IMR-90 (cell line): ENCODE results near the gene CDC42BPA. TPM values are rescaled to one million over a fixed set of nuclear protein-coding genes. Genes with fewer than 3 reads are reported as not detected.

Experiments used
- ATAC-seq: fragments of 200-7000 bp; cut with Tn5 transposase; 2 replicates; pipeline ENCODE4 v1.9.1; 2020; ENCODE audit warnings: low read depth, mild to moderate bottlenecking, moderate library complexity
- BruUV-seq: library from RNA; stranded (reverse); fragments of 400-500 nt; replicated peaks from 2 replicates; lab custom pipeline; 2021; lab: Mats Ljungman, UMichigan
- CTCF ChIA-PET: fragments of 300-600 bp; formaldehyde crosslinking; extraction: SDS; loops from one replicate; lab custom pipeline; 2021; ENCODE audit warnings: antibody characterized with exemption; lab: Yijun Ruan, JAX
- POLR2A ChIA-PET: fragments of 300-600 bp; sonication (Branson Sonifier 250); formaldehyde crosslinking; loops from one replicate; lab custom pipeline; 2022; ENCODE audit warnings: antibody characterized with exemption; ENCODE audit not compliant: unreplicated experiment; lab: Charles Lee
- DNase-seq: peaks from one replicate; pipeline ENCODE4 v3.0.0; 2013
- H2AFZ ChIP-seq: replicated peaks from 2 replicates; pipeline ENCODE3; 2013; ENCODE audit warnings: low read length, mild to moderate bottlenecking; ENCODE audit not compliant: poor library complexity
- H2AK5ac ChIP-seq: 2 replicates; pipeline ENCODE4 v1.6.1; 2013; ENCODE audit warnings: low read depth, low read length, inconsistent platforms
- H2AK9ac ChIP-seq: replicated peaks from 2 replicates; pipeline ENCODE3; 2013; ENCODE audit warnings: mild to moderate bottlenecking, low read depth, low read length, moderate library complexity; ENCODE audit not compliant: poor library complexity
- H2BK120ac ChIP-seq: 2 replicates; pipeline ENCODE4 v1.6.1; 2013; ENCODE audit warnings: low read depth, low read length, inconsistent platforms
- H2BK15ac ChIP-seq: 3 replicates; pipeline ENCODE4 v1.6.1; 2013; ENCODE audit warnings: low read depth, low read length, inconsistent platforms
- H2BK20ac ChIP-seq: 2 replicates; pipeline ENCODE4 v1.6.1; 2013; ENCODE audit warnings: low read depth, mild to moderate bottlenecking, inconsistent platforms, low read length, moderate library complexity
- H2BK5ac ChIP-seq: 2 replicates; pipeline ENCODE4 v1.6.1; 2013; ENCODE audit warnings: mild to moderate bottlenecking, low read depth, low read length, inconsistent platforms; ENCODE audit not compliant: poor library complexity, severe bottlenecking
- H3K14ac ChIP-seq: replicated peaks from 2 replicates; pipeline ENCODE4 v1.6.1; 2013; ENCODE audit warnings: low read depth, low read length, inconsistent platforms
- H3K18ac ChIP-seq: 2 replicates; pipeline ENCODE4 v1.6.1; 2013; ENCODE audit warnings: low read depth, low read length, control low read depth
- H3K23ac ChIP-seq: 2 replicates; pipeline ENCODE4 v1.6.1; 2013; ENCODE audit warnings: low read depth, low read length, inconsistent platforms
- H3K27ac ChIP-seq: 2 replicates; pipeline ENCODE4 v1.5.1; 2013; ENCODE audit warnings: mild to moderate bottlenecking, control low read depth, low read length; ENCODE audit not compliant: insufficient read depth
- H3K27me3 ChIP-seq: 2 replicates; pipeline ENCODE4 v1.6.1; 2013; ENCODE audit warnings: low read length; ENCODE audit not compliant: control insufficient read depth, insufficient read depth
- H3K36me3 ChIP-seq: 2 replicates; pipeline ENCODE4 v1.6.1; 2013; ENCODE audit warnings: low read length, mixed read lengths; ENCODE audit not compliant: control insufficient read depth, insufficient read depth
- H3K4ac ChIP-seq: 2 replicates; pipeline ENCODE4 v1.6.1; 2013; ENCODE audit warnings: low read depth, low read length, inconsistent platforms
- H3K4me1 ChIP-seq: 2 replicates; pipeline ENCODE4 v1.6.1; 2013; ENCODE audit warnings: low read length, mixed read lengths; ENCODE audit not compliant: control insufficient read depth, insufficient read depth
- H3K4me2 ChIP-seq: 2 replicates; pipeline ENCODE4 v1.6.1; 2013; ENCODE audit warnings: low read depth, mild to moderate bottlenecking, control low read depth, low read length, moderate library complexity
- H3K4me3 ChIP-seq: 2 replicates; pipeline ENCODE4 v1.5.1; 2013; ENCODE audit warnings: low read depth, mild to moderate bottlenecking, control low read depth, low read length, moderate library complexity; ENCODE audit not compliant: insufficient read depth
- H3K56ac ChIP-seq: 2 replicates; pipeline ENCODE4 v1.6.1; 2013; ENCODE audit warnings: low read length, inconsistent platforms; ENCODE audit not compliant: insufficient read depth; ENCODE audit errors: extremely low read depth
- H3K79me1 ChIP-seq, 2 experiments: 2 replicates each; pipeline ENCODE4 v1.6.1; 2013; ENCODE audit warnings: low read length in 2 of 2, inconsistent platforms in 1 of 2, low read depth in 1 of 2
- H3K9ac ChIP-seq: 2 replicates; pipeline ENCODE4 v1.6.1; 2013; ENCODE audit warnings: low read depth, low read length, control low read depth
- H3K9me1 ChIP-seq: 2 replicates; pipeline ENCODE4 v1.6.1; 2013; ENCODE audit warnings: low read length, inconsistent platforms; ENCODE audit not compliant: insufficient read depth
- H3K9me3 ChIP-seq: 2 replicates; pipeline ENCODE4 v1.6.1; 2013; ENCODE audit warnings: low read length; ENCODE audit not compliant: control insufficient read depth, insufficient read depth
- H4K20me1 ChIP-seq: 2 replicates; pipeline ENCODE4 v1.6.1; 2013; ENCODE audit warnings: low read length, inconsistent platforms; ENCODE audit not compliant: insufficient read depth
- H4K5ac ChIP-seq: 2 replicates; pipeline ENCODE4 v1.6.1; 2013; ENCODE audit warnings: mild to moderate bottlenecking, low read depth, low read length, control low read depth
- H4K8ac ChIP-seq, 2 experiments: 2 replicates each; pipeline ENCODE4 v1.6.1; 2013; ENCODE audit warnings: low read depth in 2 of 2, low read length in 2 of 2, control low read depth in 1 of 2, inconsistent platforms in 1 of 2
- H4K91ac ChIP-seq: 2 replicates; pipeline ENCODE4 v1.6.1; 2013; ENCODE audit warnings: low read depth, low read length, inconsistent platforms; ENCODE audit not compliant: insufficient read depth
- BHLHE40 ChIP-seq: fragments of 150-350 bp; IDR thresholded peaks from 2 replicates; pipeline ENCODE4 v1.6.1; 2016; ENCODE audit warnings: mild to moderate bottlenecking, low read depth, low read length
- CHD1 ChIP-seq: IDR thresholded peaks from 2 replicates; pipeline ENCODE4 v1.6.1; 2012; ENCODE audit warnings: low read depth, low read length, improper control_type of control experiment
- CTCF ChIP-seq: conservative IDR thresholded peaks from 2 replicates; pipeline ENCODE4 v1.5.1; 2012; ENCODE audit warnings: mild to moderate bottlenecking, low read depth, low read length, improper control_type of control experiment
- MAZ ChIP-seq: IDR thresholded peaks from 2 replicates; pipeline ENCODE4 v1.6.1; 2012; ENCODE audit warnings: low read depth, mild to moderate bottlenecking, low read length, improper control_type of control experiment, moderate library complexity, borderline replicate concordance
- NFE2L2 ChIP-seq: fragments of 150-350 bp; IDR thresholded peaks from 2 replicates; pipeline ENCODE4 v1.6.1; 2016; ENCODE audit warnings: low read depth, mild to moderate bottlenecking, low read length
- POLR2A ChIP-seq: IDR thresholded peaks from 2 replicates; pipeline ENCODE4 v1.6.1; 2012; ENCODE audit warnings: mild to moderate bottlenecking, low read depth, low read length
- RCOR1 ChIP-seq: IDR thresholded peaks from 2 replicates; pipeline ENCODE4 v1.6.1; 2012; ENCODE audit warnings: mild to moderate bottlenecking, low read length, improper control_type of control experiment; ENCODE audit not compliant: insufficient replicate concordance
- SMC3 ChIP-seq: fragments of 150-350 bp; IDR thresholded peaks from 2 replicates; pipeline ENCODE4 v1.6.1; 2016; ENCODE audit warnings: low read depth, mild to moderate bottlenecking, antibody characterized with exemption, low read length, moderate library complexity
- WGBS, 2 experiments: methylation state at CpG; one replicate each; pipeline versions ENCODE4 v1.1.5 to v1.1.7; 2013; ENCODE audit warnings: missing lambda C conversion rate in 2 of 2; ENCODE audit not compliant: insufficient read length in 1 of 2; ENCODE audit errors: extremely low coverage in 2 of 2; 5-methylcytosine and 5-hydroxymethylcytosine counted together
- dilution Hi-C: fragments of 300-500 bp; cut with HindIII; formaldehyde crosslinking; loops from one replicate; pipeline ENCODE4 v1.14.3; 2018; ENCODE audit warnings: low sequenced_read_pairs; ENCODE audit not compliant: unreplicated experiment
- in situ Hi-C: fragments of 300-500 bp; cut with MboI; formaldehyde crosslinking; loops from 3 replicates; pipeline ENCODE4 v1.14.3; 2019; ENCODE audit warnings: low sequenced_read_pairs, inconsistent platforms, mixed read lengths
- intact Hi-C: fragments of 100-400 bp; cut with micrococcal nuclease; formaldehyde crosslinking; loops from 2 replicates; pipeline ENCODE4 v1.10.0; 2022
- polyA plus RNA-seq, 3 experiments: library from polyadenylated mRNA; depleted of rRNA; stranded (reverse); fragments of >200 nt; gene quantifications; 2 replicates each; pipeline ENCODE4 v1.2.3, GENCODE V29; 2012; ENCODE audit warnings: low replicate concordance in 1 of 3
- total RNA-seq: library from RNA; depleted of rRNA; stranded (reverse); fragments of >200 nt; gene quantifications from 2 replicates; pipeline ENCODE4 v1.2.3, GENCODE V29; 2012

Gene CDC42BPA
- total and polyA plus RNA-seq, 2 of the 4 experiments (the other 2 are of a cell fraction) = 9.4 to 27.8 TPM

DNA sequence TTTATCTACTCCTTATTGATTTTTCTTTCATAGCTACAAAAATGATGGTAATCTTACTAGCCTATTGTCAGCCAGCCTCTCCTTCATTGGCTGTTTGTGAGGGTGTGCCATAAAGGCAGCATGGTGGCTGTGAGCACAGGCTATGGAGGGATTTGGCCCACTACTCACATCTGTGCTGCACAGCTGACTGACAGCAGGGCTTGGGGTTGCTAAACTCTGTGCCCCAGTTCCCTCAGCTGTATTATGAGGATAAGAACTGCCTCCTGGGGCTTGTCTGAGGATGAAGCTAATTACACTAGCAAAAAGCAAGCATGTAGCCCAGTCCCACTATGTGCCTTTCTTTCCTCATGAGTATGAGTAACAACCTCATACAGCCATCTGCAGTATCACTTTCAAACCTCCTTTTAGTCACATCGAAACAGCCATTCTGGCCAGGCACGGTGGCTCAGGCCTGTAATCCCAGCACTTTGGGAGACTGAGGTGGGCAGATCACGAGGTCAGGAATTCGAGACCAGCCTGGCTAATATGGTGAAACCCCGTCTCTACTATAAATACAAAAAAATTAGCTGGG is 312.0 kb downstream of the CDC42BPA start:
- Histone ChIP-seq H4K8ac (no peak overlapping the region), H2BK15ac (no peak overlapping the region), H2BK120ac (no peak overlapping the region), H3K18ac (no peak overlapping the region), H4K20me1 (no peaks in the 10 kb centered on the region), H2BK20ac (no peak overlapping the region), H3K9ac (no peak overlapping the region), H4K91ac (no peak overlapping the region), H3K9me3 (no peaks in the 10 kb centered on the region), H2AK9ac (no peak overlapping the region), H3K9me1 (peaks cover 5% of the 10 kb centered on the region; the same call in 1 of the 2 replicates), H3K27ac (no peak overlapping the region), H3K79me1 (no peaks in the 10 kb centered on the region; a peak in 1 of 4 replicates), H3K27me3 (no peaks in the 10 kb centered on the region), H3K23ac (no peak overlapping the region), H2BK5ac (no peak overlapping the region), H3K4me1 (no peaks in the 10 kb centered on the region), H3K14ac (no peak overlapping the region), H4K5ac (no peak overlapping the region), H3K36me3 (peaks cover 16% of the 10 kb centered on the region), H3K4ac (no peak overlapping the region), H2AK5ac (no peak overlapping the region), H2AFZ (no peak overlapping the region), H3K4me2 (no peak overlapping the region), H3K4me3 (no peak overlapping the region), H3K56ac (no peak overlapping the region)
- no peak for DNase-seq
- WGBS, 2 experiments = no CpG with 5 or more reads among the region's 5 CpGs
- intact Hi-C loops = no loop called here
- no peak for ATAC-seq
- dilution Hi-C loops = no loop called here
- TF ChIP-seq CHD1 (no peak), RCOR1 (no peak), SMC3 (no peak), MAZ (no peak), CTCF (no peak), POLR2A (no peak), NFE2L2 (no peak), BHLHE40 (no peak)
- ChIA-PET POLR2A (no interaction called here), CTCF (no interaction called here)
- in situ Hi-C loops = no loop called here
- no TSS peak for BruUV-seq
